ENCODE results near the gene TPRN.

The TPRN gene

DNA sequence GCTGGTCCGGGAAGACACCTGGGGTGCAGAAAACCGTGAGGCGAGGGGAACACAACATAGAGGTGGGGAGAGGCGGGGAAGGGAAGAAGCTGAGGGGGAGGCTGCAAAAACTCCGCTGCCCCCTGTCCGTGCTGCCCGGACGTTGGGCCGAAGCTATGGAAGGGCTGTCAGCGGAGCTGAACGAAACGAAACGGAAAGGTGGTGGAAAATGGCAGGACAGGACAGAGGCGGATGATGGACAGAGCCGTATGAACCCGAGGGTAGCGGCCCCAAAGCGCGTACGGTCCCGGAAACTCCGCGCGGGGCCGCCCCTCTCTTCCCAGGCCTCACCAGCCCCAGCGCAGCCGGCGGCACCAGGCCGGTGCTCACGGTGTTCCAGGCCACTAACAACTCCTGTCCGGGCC, 12.5 kb downstream of the TPRN start:
- DNase-seq: no peak

DNA sequence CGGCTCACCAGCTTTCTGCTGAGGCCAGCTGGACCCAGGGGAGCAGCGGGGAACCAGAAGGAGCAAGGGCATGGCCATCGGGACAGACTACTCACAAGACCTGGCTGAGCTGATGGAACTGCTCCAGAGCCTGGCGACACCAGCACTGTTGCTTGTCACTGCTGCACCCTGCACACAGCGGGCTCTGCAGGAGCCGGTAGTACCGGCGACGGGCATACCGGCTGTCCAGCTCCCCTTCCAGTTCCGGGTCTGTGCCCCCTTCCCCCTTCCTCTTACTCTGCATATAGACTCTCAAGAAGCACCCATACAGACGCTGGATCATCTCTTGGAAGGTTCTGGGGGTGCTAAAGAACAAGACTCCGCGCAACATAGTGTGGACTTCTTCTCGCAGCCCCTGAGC, 13.2 kb downstream of the TPRN start:
- no peak for DNase-seq

GRCh38 chr9:137186385-137186784, 14.2 kb downstream of the TPRN start:
- DNase-seq: peak; percentile 38

DNA sequence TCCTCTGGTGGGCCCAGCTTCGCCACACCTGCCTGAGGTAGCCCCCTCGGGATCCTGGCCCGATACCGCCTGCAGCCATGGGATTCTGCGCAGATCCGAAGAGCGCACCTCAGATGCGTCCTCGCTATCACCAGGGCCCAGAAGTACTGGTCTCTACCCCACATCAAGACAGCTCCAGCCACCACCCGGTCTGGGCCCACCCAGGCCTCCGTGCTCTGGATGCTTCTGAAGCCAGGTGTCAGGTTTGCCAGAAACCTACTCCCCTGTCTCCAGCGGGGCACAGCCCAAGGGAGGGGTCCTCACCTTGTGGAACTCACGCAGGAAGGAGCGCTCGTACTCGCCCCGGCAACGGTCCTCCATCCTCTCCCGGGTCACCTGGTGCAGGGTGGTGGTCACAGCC, 14.6 kb downstream of the TPRN start:
- DNase-seq: no peak

- no peak for DNase-seq
These were observed 15.5 kb downstream of the TPRN start for GRCh38 chr9:137184881-137185660.

- no peak for DNase-seq
These were observed 16.5 kb downstream of the TPRN start for GRCh38 chr9:137183980-137184595.

DNA sequence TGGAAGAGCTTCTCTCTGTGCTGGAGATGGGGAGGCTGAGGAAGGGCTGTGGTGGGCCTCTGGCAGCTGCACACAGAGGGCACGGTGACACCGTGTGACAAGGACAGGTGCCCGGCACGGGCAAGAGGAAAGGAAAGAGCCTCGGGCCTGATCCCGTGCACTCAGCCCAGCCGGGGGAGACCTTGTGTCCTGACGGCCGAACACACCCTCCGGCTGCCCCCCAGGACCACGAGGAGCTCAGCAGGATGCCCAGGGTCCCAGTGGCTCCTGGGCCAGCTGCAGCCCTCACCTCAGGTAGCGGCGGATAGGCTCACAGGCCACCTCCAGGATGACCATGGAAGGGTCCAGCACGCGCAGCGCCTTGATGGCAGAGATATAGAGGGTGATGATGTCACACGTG, 17.7 kb downstream of the TPRN start:
- DNase-seq: no peak

GRCh38 chr9:137181680-137182079, 18.9 kb downstream of the TPRN start:
- no peak for DNase-seq

- no peak for DNase-seq
These were observed 20.1 kb downstream of the TPRN start for GRCh38 chr9:137180491-137180890.

DNA sequence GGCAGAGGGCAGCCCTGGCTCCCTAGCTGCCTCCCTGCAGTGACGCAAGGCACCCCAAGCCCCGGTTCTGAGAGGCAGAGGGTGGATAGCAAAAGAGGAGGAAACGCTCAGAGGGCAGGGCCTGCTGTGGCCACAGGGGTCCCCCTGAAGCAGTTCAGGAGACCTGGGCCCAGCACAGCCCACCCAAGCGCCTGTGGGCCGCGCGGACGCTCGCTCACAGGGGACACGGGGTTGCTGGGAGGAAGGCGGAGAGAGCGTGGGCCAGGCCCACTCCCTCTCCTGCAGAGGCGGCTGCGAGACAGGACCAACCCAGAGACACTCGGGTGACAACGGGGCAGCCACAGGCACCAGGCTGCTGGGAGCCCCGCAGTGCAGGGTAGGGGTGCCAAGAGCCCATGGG, 20.8 kb downstream of the TPRN start:
- no peak for DNase-seq

DNA sequence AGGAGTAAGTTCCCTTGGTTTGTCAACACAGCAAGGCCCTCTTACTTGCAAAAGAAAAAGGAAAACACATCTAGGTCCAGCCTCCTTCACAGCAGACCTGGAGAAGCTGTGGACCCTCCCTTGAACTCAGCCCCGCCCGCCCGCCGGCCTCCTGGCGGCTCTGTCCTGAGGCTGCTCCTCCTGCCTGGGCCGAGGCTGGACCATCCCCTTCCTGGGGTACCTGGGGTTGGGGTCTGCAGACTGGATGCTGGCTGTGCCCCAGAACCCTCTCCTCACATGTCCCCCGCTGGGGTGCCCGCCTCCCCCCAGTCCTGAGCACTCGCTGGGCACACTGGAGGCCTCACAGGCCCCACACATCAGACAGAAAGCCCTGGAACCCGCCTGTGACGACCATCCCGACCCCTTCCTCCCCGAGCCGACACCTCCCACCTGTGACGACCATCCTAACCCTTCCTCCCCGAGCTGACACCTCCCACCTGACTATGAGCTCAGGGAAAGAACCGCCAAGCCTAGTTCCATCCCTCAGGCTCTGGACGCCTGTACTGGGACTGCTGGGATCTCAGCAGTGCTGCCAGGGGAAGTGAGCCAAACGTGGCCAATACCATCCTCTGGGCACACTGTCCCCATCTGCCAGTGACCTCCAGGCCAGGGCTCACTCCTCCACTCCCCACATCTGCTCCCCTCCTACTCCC, 21.5 kb downstream of the TPRN start:
- no peak for DNase-seq

- DNase-seq: no peak
These were observed 22.2 kb downstream of the TPRN start for GRCh38 chr9:137178201-137178938.

DNA sequence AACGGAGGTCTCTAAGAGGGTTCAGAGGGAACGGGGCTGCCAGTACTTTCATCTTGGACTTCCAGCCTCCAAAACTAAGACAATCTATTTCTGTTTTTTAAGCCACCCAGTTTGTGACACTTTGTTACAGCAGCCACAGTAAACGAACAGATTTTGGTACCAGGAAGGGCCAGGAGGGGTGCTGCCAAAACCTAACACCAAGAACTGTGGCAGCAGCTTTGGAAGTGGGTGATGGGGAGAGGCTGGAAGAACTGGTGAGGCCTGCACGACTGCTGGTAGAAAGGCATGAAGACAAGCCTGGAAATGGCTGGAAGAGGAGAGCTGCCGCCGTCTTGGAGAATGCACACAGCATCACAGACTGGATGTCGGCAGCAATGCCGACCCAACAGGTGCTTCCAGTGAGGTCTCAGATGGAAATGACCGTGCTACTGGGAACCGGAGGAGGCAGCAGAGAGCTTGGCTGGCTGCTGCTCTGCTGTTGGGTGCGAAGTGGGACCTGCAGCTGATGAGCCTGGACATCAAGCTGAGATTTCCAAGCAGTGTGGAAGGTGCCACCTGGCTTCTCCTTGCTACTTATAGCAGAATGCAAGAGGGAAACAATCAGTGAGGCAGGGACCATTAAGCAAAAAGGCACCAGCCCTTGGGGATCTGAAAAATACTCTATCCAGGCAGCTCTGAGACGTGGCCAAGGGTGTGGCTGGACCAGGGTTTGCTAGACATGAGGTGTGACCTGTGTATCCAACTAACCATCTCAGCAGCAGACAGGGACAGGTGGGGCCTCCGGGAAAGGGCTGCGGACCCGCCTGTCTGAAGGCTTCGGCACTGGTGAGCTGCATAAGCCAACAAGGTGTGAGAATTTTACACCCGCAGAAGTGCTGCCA, 24.0 kb downstream of the TPRN start:
- DNase-seq: peak; percentile 18

DNA sequence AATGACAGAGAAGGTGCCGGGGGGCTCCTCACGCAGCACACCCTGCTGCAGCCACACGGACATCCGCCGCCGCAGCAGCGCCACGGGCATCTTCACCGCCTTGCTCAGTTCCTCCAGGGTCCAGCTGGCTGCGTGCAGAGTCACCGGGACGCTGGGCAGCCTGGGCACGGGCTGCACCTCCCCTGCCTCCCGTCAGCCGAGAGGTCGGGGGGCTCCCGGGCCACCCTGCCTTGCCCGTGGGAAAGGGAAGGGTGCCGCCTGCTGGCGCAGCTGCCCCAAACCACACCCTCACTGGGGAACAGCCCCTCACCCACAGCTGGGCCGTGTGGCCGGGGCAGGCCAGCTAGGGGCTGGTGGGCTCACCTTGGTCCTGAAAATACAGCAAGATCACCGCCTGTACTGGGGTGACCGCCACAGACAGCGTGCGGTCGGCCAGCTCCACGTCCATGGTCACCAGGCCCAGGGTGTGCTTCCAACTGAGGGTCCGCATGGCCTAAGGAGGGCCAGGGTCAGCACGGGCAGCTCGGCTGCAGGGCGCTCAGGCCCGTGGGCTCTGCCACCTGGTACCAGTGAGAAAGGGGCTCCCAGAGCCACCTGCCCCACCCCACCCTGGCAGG, 25.1 kb downstream of the TPRN start:
- no peak for DNase-seq

GRCh38 chr9:137174722-137175293, 25.7 kb downstream of the TPRN start:
- DNase-seq: no peak

DNA sequence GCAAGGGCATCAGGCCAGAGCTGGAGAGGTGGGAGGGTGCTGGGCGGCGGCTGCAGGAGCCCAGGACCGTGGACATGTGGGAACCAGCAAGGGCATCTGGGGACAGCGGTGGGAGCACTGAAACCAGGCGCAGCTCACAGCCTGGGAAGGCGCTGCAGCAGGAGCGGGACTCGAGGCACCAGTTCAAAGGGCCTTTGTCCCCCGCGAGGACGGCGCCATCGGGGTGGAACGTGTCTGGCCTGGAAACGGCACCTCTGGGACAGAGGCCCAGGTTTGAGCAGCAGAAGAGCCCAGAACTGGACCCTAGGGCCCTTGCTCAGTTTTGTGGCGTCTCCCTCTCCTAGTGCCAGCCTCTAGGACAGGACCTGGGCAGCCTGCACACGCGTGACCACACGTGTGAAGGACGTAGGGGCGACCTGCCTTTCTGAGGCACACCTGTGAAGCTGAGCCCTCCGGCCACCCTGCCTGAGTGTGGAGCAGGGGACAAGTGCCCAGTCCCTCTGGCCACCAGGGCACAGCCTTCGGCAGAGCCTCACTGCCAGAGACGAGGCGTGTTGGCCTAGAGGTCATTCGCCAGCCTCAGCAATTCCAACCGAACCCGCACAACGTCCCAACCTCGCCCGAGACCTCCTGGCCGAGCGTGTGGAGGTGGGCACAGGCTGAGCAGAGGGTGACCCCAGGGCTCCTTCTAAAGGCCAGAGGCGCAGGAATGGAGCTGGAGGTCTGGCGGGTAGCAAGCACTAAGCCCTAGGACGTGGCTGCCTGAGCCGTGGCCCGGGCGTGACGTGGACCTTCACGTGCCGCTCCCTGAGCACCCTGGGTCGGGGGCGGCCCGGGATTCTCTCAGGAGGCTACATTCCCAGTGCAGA, 26.5 kb downstream of the TPRN start:
- no peak for DNase-seq

DNA sequence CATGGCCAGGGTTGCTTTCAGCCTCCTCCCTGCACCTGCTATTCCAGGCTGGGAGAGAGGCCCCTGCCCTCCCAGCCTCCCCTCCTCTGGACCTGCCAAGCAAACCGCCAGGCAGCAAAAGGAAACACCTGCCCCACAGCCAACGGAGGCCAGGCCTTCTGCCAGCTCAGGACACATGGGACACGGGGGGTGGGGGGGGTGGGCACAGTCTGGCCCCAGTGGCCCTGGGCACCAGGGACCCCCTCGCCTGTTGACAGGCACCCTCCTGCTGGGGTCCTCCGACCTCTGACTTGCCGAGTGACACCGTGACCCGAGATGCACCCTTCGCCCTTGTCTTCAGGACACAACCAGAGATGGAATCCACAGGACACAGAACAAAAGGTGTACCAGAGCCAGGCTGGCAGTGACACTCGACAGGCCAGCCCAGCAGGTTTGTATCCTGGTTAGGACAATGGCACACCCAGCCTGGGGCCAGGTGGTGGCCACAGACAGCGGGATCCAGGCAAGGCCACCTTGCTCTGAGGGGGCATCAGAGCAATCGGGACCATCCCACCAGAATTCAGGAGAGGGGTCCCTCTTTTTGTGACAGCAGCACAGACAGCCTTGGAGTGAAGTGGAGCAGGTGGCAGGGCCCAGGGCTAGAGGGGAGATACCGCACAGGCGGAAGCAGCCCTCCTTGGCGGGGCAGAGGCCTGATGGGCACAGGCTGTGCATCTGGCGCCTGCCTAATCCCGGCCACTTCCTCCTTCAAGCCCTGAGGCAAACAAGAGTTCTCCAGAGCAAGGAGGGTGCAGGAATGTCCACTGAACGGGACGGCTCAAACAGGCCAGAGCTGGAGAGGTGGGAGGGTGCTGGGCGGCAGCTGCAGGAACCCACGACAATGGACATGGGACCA, 27.4 kb downstream of the TPRN start:
- peak; percentile 38 for DNase-seq

GRCh38 chr9:137171149-137171900, 29.2 kb downstream of the TPRN start:
- no peak for DNase-seq

Data from NCI-H2029 (cell line).